GM12878 (cell line): Measurements from ENCODE around the gene ABHD17C. TPM values are rescaled to one million over a fixed set of nuclear protein-coding genes. Genes with fewer than 3 reads are reported as not detected.

Source experiments
- ATAC-seq: fragments of 200-7000 bp; cut with Tn5 transposase; 3 replicates; pipeline ENCODE4 v1.9.1; 2020; ENCODE audit warnings: mild to moderate bottlenecking, moderate library complexity
- BruUV-seq: library from RNA; stranded (reverse); fragments of 400-500 nt; replicated peaks from 2 replicates; lab custom pipeline; 2021; lab: Mats Ljungman, UMichigan
- CTCF ChIA-PET: fragments of 300-600 bp; sonication (Branson Sonifier 250); formaldehyde crosslinking; extraction: SDS; loops from one replicate; lab custom pipeline; 2021; ENCODE audit warnings: inconsistent platforms; lab: Yijun Ruan, JAX
- POLR2A ChIA-PET: fragments of 350-600 bp; formaldehyde crosslinking; extraction: SDS; loops from one replicate; lab custom pipeline; 2021; ENCODE audit warnings: inconsistent platforms; lab: Charles Lee
- RAD21 ChIA-PET: fragments of 300-600 bp; sonication (Branson Sonifier 250); formaldehyde crosslinking; loops from one replicate; lab custom pipeline; 2023; ENCODE audit warnings: antibody characterized with exemption; ENCODE audit not compliant: unreplicated experiment; lab: Charles Lee
- SMC1A ChIA-PET: fragments of 300-600 bp; sonication (Branson Sonifier 250); formaldehyde crosslinking; loops from one replicate; lab custom pipeline; 2023; ENCODE audit not compliant: unreplicated experiment, uncharacterized antibody; lab: Charles Lee
- DNase-seq: peaks from one replicate; pipeline ENCODE4 v3.0.0-alpha.2; 2011; ENCODE audit warnings: low read depth, low spot score
- FAIRE-seq: peaks from 3 replicates; lab custom pipeline; 2011; peaks lifted over from hg19 to GRCh38; lab: Jason Lieb, UNC
- H2AFZ ChIP-seq: 2 replicates; pipeline ENCODE4 v1.6.0; 2011; ENCODE audit warnings: low read depth, low read length, control low read depth; ENCODE audit not compliant: control insufficient read depth
- H3K27ac ChIP-seq: 2 replicates; pipeline ENCODE4 v1.5.1; 2011; ENCODE audit warnings: control low read depth; ENCODE audit not compliant: control insufficient read depth, insufficient read depth
- H3K27me3 ChIP-seq, 2 experiments: replicated peaks in 1 of 2; 2 replicates each; pipeline versions ENCODE4 v1.6.0 to v1.6.1; 2011; ENCODE audit warnings: low read length in 1 of 2; ENCODE audit not compliant: control insufficient read depth in 2 of 2, insufficient read depth in 2 of 2
- H3K36me3 ChIP-seq, 2 experiments: 2 replicates each; pipeline ENCODE4 v1.5.1; 2011; ENCODE audit warnings: low read length in 1 of 2; ENCODE audit not compliant: control insufficient read depth in 2 of 2, insufficient read depth in 2 of 2
- H3K4me1 ChIP-seq: 2 replicates; pipeline ENCODE4 v1.6.1; 2011; ENCODE audit warnings: mild to moderate bottlenecking, low read length, moderate library complexity, mixed read lengths; ENCODE audit not compliant: control insufficient read depth, insufficient read depth
- H3K4me2 ChIP-seq: 2 replicates; pipeline ENCODE4 v1.6.0; 2011; ENCODE audit warnings: control low read depth; ENCODE audit not compliant: control insufficient read depth, insufficient read depth
- H3K4me3 ChIP-seq: fragments of 200-600 bp; sonication (generic); 2 replicates; pipeline ENCODE4 v1.5.1; 2016
- H3K79me2 ChIP-seq: 2 replicates; pipeline ENCODE4 v1.6.0; 2011; ENCODE audit warnings: low read length; ENCODE audit not compliant: control insufficient read depth, insufficient read depth
- H3K9ac ChIP-seq: 2 replicates; pipeline ENCODE4 v1.8.0; 2011; ENCODE audit warnings: low read length, control low read depth, mixed read lengths; ENCODE audit not compliant: control insufficient read depth, insufficient read depth
- H3K9me3 ChIP-seq: replicated peaks from 3 replicates; pipeline ENCODE4 v1.5.1; 2011; ENCODE audit warnings: mild to moderate bottlenecking, low read length; ENCODE audit not compliant: control insufficient read depth, insufficient read depth
- H4K20me1 ChIP-seq: 2 replicates; pipeline ENCODE4 v1.6.0; 2011; ENCODE audit not compliant: control insufficient read depth, insufficient read depth
- BACH1 ChIP-seq: fragments of 450-650 bp; IDR thresholded peaks from 2 replicates; pipeline ENCODE4 v1.6.1; 2017; ENCODE audit warnings: mild to moderate bottlenecking, borderline replicate concordance
- BMI1 ChIP-seq: fragments of 450-650 bp; IDR thresholded peaks from 2 replicates; pipeline ENCODE4 v1.6.1; 2016; ENCODE audit warnings: mild to moderate bottlenecking, moderate library complexity, borderline replicate concordance
- BRCA1 ChIP-seq: IDR thresholded peaks from 2 replicates; pipeline ENCODE4 v1.6.1; 2011; ENCODE audit warnings: low read depth, low read length, improper control_type of control experiment
- GATAD2B ChIP-seq: fragments of 450-650 bp; conservative IDR thresholded peaks from 2 replicates; pipeline ENCODE4 v1.6.1; 2017; ENCODE audit warnings: low read depth, mild to moderate bottlenecking, moderate library complexity
- IKZF2 ChIP-seq, 2 experiments: fragments of 450-650 bp; IDR thresholded peaks; 2 replicates each; pipeline ENCODE4 v1.6.1; 2017; ENCODE audit warnings: mild to moderate bottlenecking in 2 of 2, moderate library complexity in 2 of 2
- IRF4 ChIP-seq: IDR thresholded peaks from 2 replicates; pipeline ENCODE4 v1.6.1; 2011; ENCODE audit warnings: low read depth, low read length
- MEF2B ChIP-seq: fragments of 450-650 bp; IDR thresholded peaks from 2 replicates; pipeline ENCODE4 v1.6.1; 2018; ENCODE audit warnings: mild to moderate bottlenecking, moderate library complexity; ENCODE audit not compliant: partially characterized antibody, poor library complexity, severe bottlenecking
- NR2C1 ChIP-seq: fragments of 450-650 bp; IDR thresholded peaks from 2 replicates; pipeline ENCODE4 v1.6.1; 2017; ENCODE audit warnings: antibody characterized with exemption, mild to moderate bottlenecking, moderate library complexity
- POLR2A ChIP-seq: IDR thresholded peaks from 2 replicates; pipeline ENCODE4 v1.6.1; 2011; ENCODE audit warnings: low read depth, mild to moderate bottlenecking, low read length
- SMAD5 ChIP-seq: IDR thresholded peaks from 2 replicates; pipeline ENCODE4 v1.6.1; 2016; ENCODE audit warnings: antibody characterized with exemption, low read depth
- SREBF2 ChIP-seq: IDR thresholded peaks from 2 replicates; pipeline ENCODE4 v1.6.1; 2012; ENCODE audit warnings: mild to moderate bottlenecking, low read length
- TCF12 ChIP-seq: IDR thresholded peaks from 2 replicates; pipeline ENCODE4 v1.6.1; 2011; ENCODE audit warnings: low read depth, mild to moderate bottlenecking, low read length
- WRNIP1 ChIP-seq: IDR thresholded peaks from 2 replicates; pipeline ENCODE4 v1.6.1; 2011; ENCODE audit warnings: low read depth, low read length, improper control_type of control experiment, borderline replicate concordance
- YY1 ChIP-seq: IDR thresholded peaks from 2 replicates; pipeline ENCODE4 v1.6.1; 2011; ENCODE audit warnings: low read depth, mild to moderate bottlenecking, low read length
- ZNF274 ChIP-seq: IDR thresholded peaks from one replicate; pipeline ENCODE4 v1.8.0; 2011; ENCODE audit not compliant: insufficient read length, insufficient read depth
- WGBS: methylation state at CpG from one replicate; pipeline ENCODE4 v1.1.6; 2016; ENCODE audit warnings: low lambda C conversion rate; ENCODE audit not compliant: insufficient replicate concordance, insufficient coverage; ENCODE audit errors: missing lambda C conversion rate; 5-methylcytosine and 5-hydroxymethylcytosine counted together
- in situ Hi-C: fragments of 300-500 bp; cut with MboI; formaldehyde crosslinking; loops from 9 replicates; pipeline ENCODE4 v1.14.3; 2018; ENCODE audit warnings: mixed read lengths
- intact Hi-C: fragments of 100-400 bp; cut with micrococcal nuclease; formaldehyde crosslinking; loops from one replicate; pipeline ENCODE4 v1.14.2; 2022; ENCODE audit not compliant: unreplicated experiment
- polyA plus RNA-seq, 11 experiments: library from polyadenylated mRNA; depleted of rRNA in 4 of 11; unstranded in 6 of 11; stranded (reverse) in 5 of 11; fragments of >200 nt; fragmentation: Nextera tagmentation in 4 of 11; fragmentation: Illumina TruSeq in 1 of 11; extraction: Ambion mirVana in 4 of 11; extraction: Trizol in 1 of 11; gene quantifications; 1 replicate in 1 of 11; 2 replicates in 10 of 11; pipeline versions ENCODE4 v1.2.1 to v1.2.3, GENCODE V29; 2011 to 2016; ENCODE audit warnings: inconsistent platforms in 2 of 11, missing spikeins in 2 of 11, low read depth in 1 of 11
- total RNA-seq, 4 experiments: library from RNA; depleted of rRNA in 3 of 4; stranded (reverse); fragments of >200 nt in 3 of 4; fragmentation: Illumina TruSeq in 1 of 4; extraction: Trizol in 1 of 4; gene quantifications; 2 replicates each; pipeline versions ENCODE4 v1.2.1 to v1.2.3, GENCODE V29; 2013 to 2021
- TF ChIP-seq, protein P1 (sequence below): fragments of 450-650 bp; IDR thresholded peaks from 2 replicates; pipeline ENCODE4 v1.6.1; 2017; ENCODE audit warnings: low read depth, mild to moderate bottlenecking, moderate library complexity
- TF ChIP-seq, protein P2 (sequence below): IDR thresholded peaks from 2 replicates; pipeline ENCODE4 v1.6.1; 2011; ENCODE audit warnings: low read depth, low read length, improper control_type of control experiment, borderline replicate concordance
- TF ChIP-seq, protein P3 (sequence below): fragments of 450-650 bp; IDR thresholded peaks from 2 replicates; pipeline ENCODE4 v1.6.1; 2018; ENCODE audit warnings: mild to moderate bottlenecking, low read depth, moderate library complexity; ENCODE audit not compliant: partially characterized antibody

Gene ABHD17C
- total and polyA plus RNA-seq, 10 of the 15 experiments (the other 5 are each of a cell fraction or from before 2014, with no cell fraction given) = 0.92 to 11.4 (median 5.5) TPM

DNA sequence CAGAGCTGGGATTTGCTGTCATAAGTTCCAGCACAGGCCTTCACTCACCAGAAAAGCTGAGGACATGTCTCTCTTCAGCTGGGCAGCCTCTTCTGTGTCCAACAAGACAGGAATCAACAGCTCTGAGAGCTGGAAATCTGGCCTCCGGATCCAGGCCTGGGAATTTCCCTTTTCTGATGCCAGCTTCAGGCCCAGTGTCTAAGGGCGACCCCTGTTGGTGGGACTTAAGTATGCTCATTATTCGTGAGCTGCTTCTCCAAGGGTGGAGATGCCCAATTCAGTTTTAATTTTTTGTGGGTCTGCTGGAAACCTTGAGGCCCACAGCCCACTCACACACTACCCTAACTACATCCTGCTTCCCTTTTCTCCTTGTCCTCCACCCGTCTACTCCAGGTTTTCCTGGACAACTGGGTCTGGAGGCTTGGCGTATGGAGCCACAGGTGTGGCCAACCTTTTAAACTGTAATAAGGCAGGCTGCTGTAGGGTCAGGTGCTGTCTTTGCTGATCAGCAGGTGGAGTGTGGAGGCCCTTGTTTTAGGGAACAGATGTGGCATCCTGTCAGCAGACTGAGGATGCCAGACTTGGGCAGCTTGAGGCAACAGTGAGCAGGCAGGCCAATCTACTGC is 81.4 kb downstream of the ABHD17C start:
- Histone ChIP-seq H3K4me2 (no peak overlapping the region), H3K4me3 (no peak overlapping the region), H3K27me3 (peaks cover 18 to 19% of the 10 kb centered on the region in 2 experiments), H3K9ac (no peak overlapping the region), H4K20me1 (no peaks in the 10 kb centered on the region), H3K27ac (no peak overlapping the region), H3K79me2 (no peaks in the 10 kb centered on the region), H3K9me3 (no peaks in the 10 kb centered on the region), H3K36me3 (no peaks in the 10 kb centered on the region), H2AFZ (no peak overlapping the region), H3K4me1 (no peaks in the 10 kb centered on the region)
- in situ Hi-C loops (loop anchor here (5.0 to 10.0 kb wide), 2 partner anchors 212 to 319 kb away; no protein-coding TSS in a partner anchor), intact Hi-C loops (loop anchor here (1.0 to 2.0 kb wide), 4 partner anchors 158 to 320 kb away; no protein-coding TSS in a partner anchor)
- WGBS = 19% methylated on average over 5 of the region's 5 CpGs
- POLR2A ChIA-PET = no interaction called here
- DNase-seq (no peak), ATAC-seq (peak; percentile 72), FAIRE-seq (peak; percentile 61)
- RAD21 ChIA-PET = interaction anchor here (0.7 to 4.2 kb wide), 30 partner anchors 9 to 332 kb away, joined by 3 to 59 read pairs (median 4); no protein-coding TSS in a partner anchor
- no TSS peak for BruUV-seq
- CTCF ChIA-PET = interaction anchor here (0.6 to 7.4 kb wide), 60 partner anchors 8 to 771 kb away, joined by 3 to 130 read pairs (median 4); partner anchors contain the start of gene ABHD17C
- SMC1A ChIA-PET = interaction anchor here (0.6 to 3.3 kb wide), 27 partner anchors 9 to 1481 kb away, joined by 3 to 44 read pairs (median 4); no protein-coding TSS in a partner anchor
- no peak for TF ChIP-seq BRCA1
- no peak for TF ChIP-seq POLR2A
- no peak for TF ChIP-seq WRNIP1
- TF ChIP-seq ZNF274 = no peak
- TF ChIP-seq IKZF2 (IDR thresholded peaks at IDR 0.05) = no peak
- no peak for TF ChIP-seq TCF12
- TF ChIP-seq MEF2B = no peak
- no peak for TF ChIP-seq SREBF2
- TF ChIP-seq, protein P1, sequence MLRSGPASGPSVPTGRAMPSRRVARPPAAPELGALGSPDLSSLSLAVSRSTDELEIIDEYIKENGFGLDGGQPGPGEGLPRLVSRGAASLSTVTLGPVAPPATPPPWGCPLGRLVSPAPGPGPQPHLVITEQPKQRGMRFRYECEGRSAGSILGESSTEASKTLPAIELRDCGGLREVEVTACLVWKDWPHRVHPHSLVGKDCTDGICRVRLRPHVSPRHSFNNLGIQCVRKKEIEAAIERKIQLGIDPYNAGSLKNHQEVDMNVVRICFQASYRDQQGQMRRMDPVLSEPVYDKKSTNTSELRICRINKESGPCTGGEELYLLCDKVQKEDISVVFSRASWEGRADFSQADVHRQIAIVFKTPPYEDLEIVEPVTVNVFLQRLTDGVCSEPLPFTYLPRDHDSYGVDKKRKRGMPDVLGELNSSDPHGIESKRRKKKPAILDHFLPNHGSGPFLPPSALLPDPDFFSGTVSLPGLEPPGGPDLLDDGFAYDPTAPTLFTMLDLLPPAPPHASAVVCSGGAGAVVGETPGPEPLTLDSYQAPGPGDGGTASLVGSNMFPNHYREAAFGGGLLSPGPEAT = peak; percentile 36; the same call in 1 of the 2 replicates
- TF ChIP-seq, protein P2, sequence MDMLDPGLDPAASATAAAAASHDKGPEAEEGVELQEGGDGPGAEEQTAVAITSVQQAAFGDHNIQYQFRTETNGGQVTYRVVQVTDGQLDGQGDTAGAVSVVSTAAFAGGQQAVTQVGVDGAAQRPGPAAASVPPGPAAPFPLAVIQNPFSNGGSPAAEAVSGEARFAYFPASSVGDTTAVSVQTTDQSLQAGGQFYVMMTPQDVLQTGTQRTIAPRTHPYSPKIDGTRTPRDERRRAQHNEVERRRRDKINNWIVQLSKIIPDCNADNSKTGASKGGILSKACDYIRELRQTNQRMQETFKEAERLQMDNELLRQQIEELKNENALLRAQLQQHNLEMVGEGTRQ = no peak
- no peak for TF ChIP-seq GATAD2B
- TF ChIP-seq, protein P3, sequence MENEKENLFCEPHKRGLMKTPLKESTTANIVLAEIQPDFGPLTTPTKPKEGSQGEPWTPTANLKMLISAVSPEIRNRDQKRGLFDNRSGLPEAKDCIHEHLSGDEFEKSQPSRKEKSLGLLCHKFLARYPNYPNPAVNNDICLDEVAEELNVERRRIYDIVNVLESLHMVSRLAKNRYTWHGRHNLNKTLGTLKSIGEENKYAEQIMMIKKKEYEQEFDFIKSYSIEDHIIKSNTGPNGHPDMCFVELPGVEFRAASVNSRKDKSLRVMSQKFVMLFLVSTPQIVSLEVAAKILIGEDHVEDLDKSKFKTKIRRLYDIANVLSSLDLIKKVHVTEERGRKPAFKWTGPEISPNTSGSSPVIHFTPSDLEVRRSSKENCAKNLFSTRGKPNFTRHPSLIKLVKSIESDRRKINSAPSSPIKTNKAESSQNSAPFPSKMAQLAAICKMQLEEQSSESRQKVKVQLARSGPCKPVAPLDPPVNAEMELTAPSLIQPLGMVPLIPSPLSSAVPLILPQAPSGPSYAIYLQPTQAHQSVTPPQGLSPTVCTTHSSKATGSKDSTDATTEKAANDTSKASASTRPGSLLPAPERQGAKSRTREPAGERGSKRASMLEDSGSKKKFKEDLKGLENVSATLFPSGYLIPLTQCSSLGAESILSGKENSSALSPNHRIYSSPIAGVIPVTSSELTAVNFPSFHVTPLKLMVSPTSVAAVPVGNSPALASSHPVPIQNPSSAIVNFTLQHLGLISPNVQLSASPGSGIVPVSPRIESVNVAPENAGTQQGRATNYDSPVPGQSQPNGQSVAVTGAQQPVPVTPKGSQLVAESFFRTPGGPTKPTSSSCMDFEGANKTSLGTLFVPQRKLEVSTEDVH = no peak
- no peak for TF ChIP-seq IRF4
- TF ChIP-seq NR2C1 = no peak
- TF ChIP-seq BMI1 = no peak
- peak; percentile 69 for TF ChIP-seq YY1
- no peak for TF ChIP-seq SMAD5
- TF ChIP-seq BACH1 = no peak
